ENCODE data around the gene RSRC1.
"Not testable (repeated sequence)": the region's sequence is repeated elsewhere in the genome, so short reads cannot be mapped to it uniquely, and the experiment has no call there.

- TF ChIP-seq CTCF, EZH2phosphoT487 (IDR thresholded peaks at IDR 0.05): not testable (repeated sequence)
Observed at GRCh38 chr3:158516729-158517128, 406.8 kb downstream of the RSRC1 start.

All from neural progenitor cell (in vitro differentiated cells).